Tibial nerve (tissue), 3 donors: ENCODE data around the gene LRRC74B.

Experiments used
- POLR2A ChIP-seq, 2 donors: fragments of 450-650 bp; IDR thresholded peaks; one replicate each; pipeline ENCODE4 v1.6.1; 2017; ENCODE audit warnings: antibody characterized with exemption in 2 of 2, mild to moderate bottlenecking in 2 of 2, moderate library complexity in 2 of 2
- TF ChIP-seq, protein P1 (sequence below), 5 experiments: fragments of 200-600 bp in 3 of 5; fragments of 450-650 bp in 2 of 5; sonication (generic) in 3 of 5; IDR thresholded peaks; one replicate each; pipeline ENCODE4 v1.5.1; 2016 to 2019; ENCODE audit warnings: antibody characterized with exemption in 5 of 5, mild to moderate bottlenecking in 3 of 5, moderate library complexity in 2 of 5

DNA sequence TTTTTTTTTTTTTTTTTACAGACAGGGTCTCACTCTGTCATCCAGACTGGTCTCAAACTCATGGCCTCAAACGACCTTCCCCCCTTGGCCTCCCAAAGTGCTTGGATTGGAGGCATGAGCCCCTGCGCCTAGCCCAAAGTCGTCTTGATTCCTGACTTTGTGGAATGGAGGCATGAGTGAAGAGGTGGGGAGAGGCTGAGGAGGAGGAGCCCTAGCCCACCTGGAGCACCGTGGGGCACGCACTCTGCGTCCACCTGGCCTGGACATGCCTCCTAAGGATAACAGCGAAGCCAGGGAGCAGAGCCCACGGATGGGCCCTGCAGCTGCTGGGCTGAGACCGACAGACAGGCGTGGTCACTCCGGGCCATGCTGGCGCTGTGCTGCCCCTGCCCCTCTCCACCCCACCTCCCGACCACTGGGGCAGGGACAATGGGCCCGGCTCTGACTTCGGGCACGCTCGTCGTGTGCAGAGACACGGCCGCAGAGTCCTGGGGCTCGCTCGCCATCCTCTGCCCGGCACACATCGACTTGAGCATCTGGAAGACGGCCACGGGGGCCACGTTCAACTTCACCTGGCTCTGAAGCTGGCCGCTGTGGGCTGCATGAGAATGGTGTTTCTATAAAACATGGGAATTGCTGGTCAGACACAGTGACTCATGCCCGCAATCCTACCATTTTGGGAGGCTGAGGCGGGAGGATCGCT, 34.8 kb downstream of the LRRC74B start:
- TF ChIP-seq, protein P1, sequence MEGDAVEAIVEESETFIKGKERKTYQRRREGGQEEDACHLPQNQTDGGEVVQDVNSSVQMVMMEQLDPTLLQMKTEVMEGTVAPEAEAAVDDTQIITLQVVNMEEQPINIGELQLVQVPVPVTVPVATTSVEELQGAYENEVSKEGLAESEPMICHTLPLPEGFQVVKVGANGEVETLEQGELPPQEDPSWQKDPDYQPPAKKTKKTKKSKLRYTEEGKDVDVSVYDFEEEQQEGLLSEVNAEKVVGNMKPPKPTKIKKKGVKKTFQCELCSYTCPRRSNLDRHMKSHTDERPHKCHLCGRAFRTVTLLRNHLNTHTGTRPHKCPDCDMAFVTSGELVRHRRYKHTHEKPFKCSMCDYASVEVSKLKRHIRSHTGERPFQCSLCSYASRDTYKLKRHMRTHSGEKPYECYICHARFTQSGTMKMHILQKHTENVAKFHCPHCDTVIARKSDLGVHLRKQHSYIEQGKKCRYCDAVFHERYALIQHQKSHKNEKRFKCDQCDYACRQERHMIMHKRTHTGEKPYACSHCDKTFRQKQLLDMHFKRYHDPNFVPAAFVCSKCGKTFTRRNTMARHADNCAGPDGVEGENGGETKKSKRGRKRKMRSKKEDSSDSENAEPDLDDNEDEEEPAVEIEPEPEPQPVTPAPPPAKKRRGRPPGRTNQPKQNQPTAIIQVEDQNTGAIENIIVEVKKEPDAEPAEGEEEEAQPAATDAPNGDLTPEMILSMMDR (IDR thresholded peaks at IDR 0.05): no peak
- no peak for TF ChIP-seq POLR2A (IDR thresholded peaks at IDR 0.05)
